HepG2 (cell line): Measurements from ENCODE around the gene ABCC3. TPM values are rescaled to one million over a fixed set of nuclear protein-coding genes. Genes with fewer than 3 reads are reported as not detected.

Experiments used
- ESRRA ChIP-seq: sonication (generic); formaldehyde crosslinking; IDR thresholded peaks from 2 replicates; pipeline ENCODE4 v1.5.1; 2020; ENCODE audit warnings: mild to moderate bottlenecking, low read depth, missing genetic modification reagents
- MAFG ChIP-seq: sonication (generic); formaldehyde crosslinking; IDR thresholded peaks from 2 replicates; pipeline ENCODE4 v1.5.1; 2020; ENCODE audit warnings: mild to moderate bottlenecking, missing genetic modification reagents
- REPIN1 ChIP-seq: sonication (generic); formaldehyde crosslinking; IDR thresholded peaks from 2 replicates; pipeline ENCODE4 v1.8.0; 2022; ENCODE audit warnings: missing genetic modification reagents, low read depth, mild to moderate bottlenecking, borderline replicate concordance
- SRSF9 ChIP-seq: fragments of 200-400 bp; formaldehyde crosslinking; IDR thresholded peaks from 2 replicates; pipeline ENCODE4 v1.6.1; 2018; ENCODE audit warnings: borderline replicate concordance, mild to moderate bottlenecking, low read depth, low read length; ENCODE audit not compliant: insufficient read depth, poor library complexity, severe bottlenecking
- ZFP36 ChIP-seq: fragments of 150-350 bp; IDR thresholded peaks from 2 replicates; pipeline ENCODE4 v1.6.1; 2018; ENCODE audit warnings: borderline replicate concordance, low read length, low read depth; ENCODE audit not compliant: partially characterized antibody
- ZNF143 ChIP-seq: sonication (generic); formaldehyde crosslinking; IDR thresholded peaks from 2 replicates; pipeline ENCODE4 v1.4.0; 2020; ENCODE audit warnings: missing genetic modification reagents
- ZNF251 ChIP-seq: sonication (generic); formaldehyde crosslinking; IDR thresholded peaks from 2 replicates; pipeline ENCODE4 v1.9.0; 2021; ENCODE audit warnings: mild to moderate bottlenecking, missing genetic modification reagents
- ZNF614 ChIP-seq: IDR thresholded peaks from 2 replicates; pipeline ENCODE4 v1.6.1; 2018; ENCODE audit warnings: missing biosample characterization, missing genetic modification reagents, inconsistent platforms, borderline replicate concordance
- polyA plus RNA-seq, 8 experiments: library from polyadenylated mRNA; depleted of rRNA in 3 of 8; stranded (reverse) in 7 of 8; unstranded in 1 of 8; fragments of >200 nt; fragmentation: Illumina TruSeq in 4 of 8; extraction: Trizol in 4 of 8; gene quantifications; 2 replicates each; pipeline versions ENCODE4 v1.2.1 to v1.2.3, GENCODE V29; 2011 to 2016; ENCODE audit warnings: low read depth in 4 of 8, missing spikeins in 1 of 8, mixed read lengths in 1 of 8; ENCODE audit not compliant: insufficient read depth in 1 of 8
- total RNA-seq, 5 experiments: library from RNA; depleted of rRNA; stranded (reverse); fragments of >200 nt; fragmentation: Illumina TruSeq; extraction: Trizol; gene quantifications; 2 replicates each; pipeline ENCODE4 v1.2.3, GENCODE V29; 2016; ENCODE audit warnings: low read depth in 1 of 5
- TF ChIP-seq, protein P1 (sequence below): sonication (generic); formaldehyde crosslinking; IDR thresholded peaks from 2 replicates; pipeline ENCODE4 v1.5.0; 2020; ENCODE audit warnings: mild to moderate bottlenecking, missing genetic modification reagents
- TF ChIP-seq, protein P2 (sequence below): sonication (generic); formaldehyde crosslinking; IDR thresholded peaks from 2 replicates; pipeline ENCODE4 v1.4.0; 2020; ENCODE audit warnings: missing genetic modification reagents
- TF ChIP-seq, protein P3 (sequence below): sonication (generic); formaldehyde crosslinking; IDR thresholded peaks from 2 replicates; pipeline ENCODE4 v1.5.0; 2020; ENCODE audit warnings: mild to moderate bottlenecking, missing genetic modification reagents
- TF ChIP-seq, protein P4 (sequence below): IDR thresholded peaks from 2 replicates; pipeline ENCODE4 v1.4.0; 2020; ENCODE audit warnings: mild to moderate bottlenecking, missing genetic modification reagents
- TF ChIP-seq, protein P5 (sequence below): IDR thresholded peaks from 2 replicates; pipeline ENCODE4 v1.6.1; 2018; ENCODE audit warnings: missing genetic modification reagents

ABCC3 gene
- total and polyA plus RNA-seq, 2 of the 13 experiments (the other 11 are each of a cell fraction or from before 2014, with no cell fraction given): 25.2 to 50.7 TPM

DNA sequence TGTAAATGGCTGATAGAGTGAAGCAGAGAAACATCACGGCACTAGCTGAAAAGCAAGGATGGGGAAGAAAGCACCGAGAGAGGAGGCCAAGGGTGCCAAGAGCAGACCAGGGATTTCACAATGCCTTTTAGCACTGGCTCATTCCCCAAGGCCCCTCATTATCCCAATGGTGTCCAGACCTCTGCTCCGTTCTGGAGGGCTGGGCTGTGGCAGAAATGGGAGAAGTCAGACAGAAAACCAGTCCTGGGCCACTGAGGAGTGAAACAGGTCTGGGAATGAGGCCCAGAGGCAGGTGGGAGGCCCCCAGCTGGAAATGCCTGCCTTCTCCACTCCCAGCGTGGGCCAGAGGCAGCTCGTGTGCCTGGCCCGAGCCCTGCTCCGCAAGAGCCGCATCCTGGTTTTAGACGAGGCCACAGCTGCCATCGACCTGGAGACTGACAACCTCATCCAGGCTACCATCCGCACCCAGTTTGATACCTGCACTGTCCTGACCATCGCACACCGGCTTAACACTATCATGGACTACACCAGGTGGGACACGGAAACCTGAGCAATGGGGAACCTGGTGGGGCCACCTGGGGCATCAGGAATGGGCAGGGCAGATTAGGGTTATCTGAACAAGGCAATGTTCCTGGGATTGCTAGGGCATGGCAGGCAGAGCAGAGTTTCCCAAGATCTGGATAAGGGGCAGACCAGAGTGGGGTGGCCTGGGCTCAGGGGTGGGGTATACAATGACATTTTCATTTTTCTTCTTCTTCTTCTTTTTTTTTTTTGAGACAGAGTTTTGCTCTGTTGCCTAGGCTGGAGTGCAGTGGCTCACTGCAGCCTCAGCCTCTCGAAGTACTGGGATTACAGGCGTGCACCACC, 52.8 kb downstream of the ABCC3 start (continued):
- TF ChIP-seq REPIN1 (CRISPR knock-in tag) (no peak; the same call in 1 of the 2 replicates), ZNF143 (CRISPR knock-in tag) (no peak; the same call in 1 of the 2 replicates), ZNF614 (CRISPR knock-in tag) (peak; percentile 50; the same call in 1 of the 2 replicates), SRSF9 (no peak), ZFP36 (no peak), ESRRA (CRISPR knock-in tag) (no peak), MAFG (CRISPR knock-in tag) (no peak), ZNF251 (CRISPR knock-in tag) (no peak)
- TF ChIP-seq, protein P1, sequence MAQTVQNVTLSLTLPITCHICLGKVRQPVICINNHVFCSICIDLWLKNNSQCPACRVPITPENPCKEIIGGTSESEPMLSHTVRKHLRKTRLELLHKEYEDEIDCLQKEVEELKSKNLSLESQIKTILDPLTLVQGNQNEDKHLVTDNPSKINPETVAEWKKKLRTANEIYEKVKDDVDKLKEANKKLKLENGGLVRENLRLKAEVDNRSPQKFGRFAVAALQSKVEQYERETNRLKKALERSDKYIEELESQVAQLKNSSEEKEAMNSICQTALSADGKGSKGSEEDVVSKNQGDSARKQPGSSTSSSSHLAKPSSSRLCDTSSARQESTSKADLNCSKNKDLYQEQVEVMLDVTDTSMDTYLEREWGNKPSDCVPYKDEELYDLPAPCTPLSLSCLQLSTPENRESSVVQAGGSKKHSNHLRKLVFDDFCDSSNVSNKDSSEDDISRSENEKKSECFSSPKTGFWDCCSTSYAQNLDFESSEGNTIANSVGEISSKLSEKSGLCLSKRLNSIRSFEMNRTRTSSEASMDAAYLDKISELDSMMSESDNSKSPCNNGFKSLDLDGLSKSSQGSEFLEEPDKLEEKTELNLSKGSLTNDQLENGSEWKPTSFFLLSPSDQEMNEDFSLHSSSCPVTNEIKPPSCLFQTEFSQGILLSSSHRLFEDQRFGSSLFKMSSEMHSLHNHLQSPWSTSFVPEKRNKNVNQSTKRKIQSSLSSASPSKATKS (CRISPR knock-in tag): no peak
- TF ChIP-seq, protein P2, sequence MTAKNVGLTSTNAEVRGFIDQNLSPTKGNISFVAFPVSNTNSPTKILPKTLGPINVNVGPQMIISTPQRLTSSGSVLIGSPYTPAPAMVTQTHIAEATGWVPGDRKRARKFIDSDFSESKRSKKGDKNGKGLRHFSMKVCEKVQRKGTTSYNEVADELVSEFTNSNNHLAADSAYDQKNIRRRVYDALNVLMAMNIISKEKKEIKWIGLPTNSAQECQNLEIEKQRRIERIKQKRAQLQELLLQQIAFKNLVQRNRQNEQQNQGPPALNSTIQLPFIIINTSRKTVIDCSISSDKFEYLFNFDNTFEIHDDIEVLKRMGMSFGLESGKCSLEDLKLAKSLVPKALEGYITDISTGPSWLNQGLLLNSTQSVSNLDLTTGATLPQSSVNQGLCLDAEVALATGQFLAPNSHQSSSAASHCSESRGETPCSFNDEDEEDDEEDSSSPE (CRISPR knock-in tag): no peak; the same call in 1 of the 2 replicates
- TF ChIP-seq, protein P3, sequence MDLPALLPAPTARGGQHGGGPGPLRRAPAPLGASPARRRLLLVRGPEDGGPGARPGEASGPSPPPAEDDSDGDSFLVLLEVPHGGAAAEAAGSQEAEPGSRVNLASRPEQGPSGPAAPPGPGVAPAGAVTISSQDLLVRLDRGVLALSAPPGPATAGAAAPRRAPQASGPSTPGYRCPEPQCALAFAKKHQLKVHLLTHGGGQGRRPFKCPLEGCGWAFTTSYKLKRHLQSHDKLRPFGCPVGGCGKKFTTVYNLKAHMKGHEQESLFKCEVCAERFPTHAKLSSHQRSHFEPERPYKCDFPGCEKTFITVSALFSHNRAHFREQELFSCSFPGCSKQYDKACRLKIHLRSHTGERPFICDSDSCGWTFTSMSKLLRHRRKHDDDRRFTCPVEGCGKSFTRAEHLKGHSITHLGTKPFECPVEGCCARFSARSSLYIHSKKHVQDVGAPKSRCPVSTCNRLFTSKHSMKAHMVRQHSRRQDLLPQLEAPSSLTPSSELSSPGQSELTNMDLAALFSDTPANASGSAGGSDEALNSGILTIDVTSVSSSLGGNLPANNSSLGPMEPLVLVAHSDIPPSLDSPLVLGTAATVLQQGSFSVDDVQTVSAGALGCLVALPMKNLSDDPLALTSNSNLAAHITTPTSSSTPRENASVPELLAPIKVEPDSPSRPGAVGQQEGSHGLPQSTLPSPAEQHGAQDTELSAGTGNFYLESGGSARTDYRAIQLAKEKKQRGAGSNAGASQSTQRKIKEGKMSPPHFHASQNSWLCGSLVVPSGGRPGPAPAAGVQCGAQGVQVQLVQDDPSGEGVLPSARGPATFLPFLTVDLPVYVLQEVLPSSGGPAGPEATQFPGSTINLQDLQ (CRISPR knock-in tag): no peak; the same call in 1 of the 2 replicates
- TF ChIP-seq, protein P4, sequence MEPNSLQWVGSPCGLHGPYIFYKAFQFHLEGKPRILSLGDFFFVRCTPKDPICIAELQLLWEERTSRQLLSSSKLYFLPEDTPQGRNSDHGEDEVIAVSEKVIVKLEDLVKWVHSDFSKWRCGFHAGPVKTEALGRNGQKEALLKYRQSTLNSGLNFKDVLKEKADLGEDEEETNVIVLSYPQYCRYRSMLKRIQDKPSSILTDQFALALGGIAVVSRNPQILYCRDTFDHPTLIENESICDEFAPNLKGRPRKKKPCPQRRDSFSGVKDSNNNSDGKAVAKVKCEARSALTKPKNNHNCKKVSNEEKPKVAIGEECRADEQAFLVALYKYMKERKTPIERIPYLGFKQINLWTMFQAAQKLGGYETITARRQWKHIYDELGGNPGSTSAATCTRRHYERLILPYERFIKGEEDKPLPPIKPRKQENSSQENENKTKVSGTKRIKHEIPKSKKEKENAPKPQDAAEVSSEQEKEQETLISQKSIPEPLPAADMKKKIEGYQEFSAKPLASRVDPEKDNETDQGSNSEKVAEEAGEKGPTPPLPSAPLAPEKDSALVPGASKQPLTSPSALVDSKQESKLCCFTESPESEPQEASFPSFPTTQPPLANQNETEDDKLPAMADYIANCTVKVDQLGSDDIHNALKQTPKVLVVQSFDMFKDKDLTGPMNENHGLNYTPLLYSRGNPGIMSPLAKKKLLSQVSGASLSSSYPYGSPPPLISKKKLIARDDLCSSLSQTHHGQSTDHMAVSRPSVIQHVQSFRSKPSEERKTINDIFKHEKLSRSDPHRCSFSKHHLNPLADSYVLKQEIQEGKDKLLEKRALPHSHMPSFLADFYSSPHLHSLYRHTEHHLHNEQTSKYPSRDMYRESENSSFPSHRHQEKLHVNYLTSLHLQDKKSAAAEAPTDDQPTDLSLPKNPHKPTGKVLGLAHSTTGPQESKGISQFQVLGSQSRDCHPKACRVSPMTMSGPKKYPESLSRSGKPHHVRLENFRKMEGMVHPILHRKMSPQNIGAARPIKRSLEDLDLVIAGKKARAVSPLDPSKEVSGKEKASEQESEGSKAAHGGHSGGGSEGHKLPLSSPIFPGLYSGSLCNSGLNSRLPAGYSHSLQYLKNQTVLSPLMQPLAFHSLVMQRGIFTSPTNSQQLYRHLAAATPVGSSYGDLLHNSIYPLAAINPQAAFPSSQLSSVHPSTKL (CRISPR knock-in tag): peak; percentile 52
- TF ChIP-seq, protein P5, sequence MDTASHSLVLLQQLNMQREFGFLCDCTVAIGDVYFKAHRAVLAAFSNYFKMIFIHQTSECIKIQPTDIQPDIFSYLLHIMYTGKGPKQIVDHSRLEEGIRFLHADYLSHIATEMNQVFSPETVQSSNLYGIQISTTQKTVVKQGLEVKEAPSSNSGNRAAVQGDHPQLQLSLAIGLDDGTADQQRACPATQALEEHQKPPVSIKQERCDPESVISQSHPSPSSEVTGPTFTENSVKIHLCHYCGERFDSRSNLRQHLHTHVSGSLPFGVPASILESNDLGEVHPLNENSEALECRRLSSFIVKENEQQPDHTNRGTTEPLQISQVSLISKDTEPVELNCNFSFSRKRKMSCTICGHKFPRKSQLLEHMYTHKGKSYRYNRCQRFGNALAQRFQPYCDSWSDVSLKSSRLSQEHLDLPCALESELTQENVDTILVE (CRISPR knock-in tag): no peak
